PFSK-1 (cell line): ENCODE results near the gene DTX1.

Source experiments
- FOXP2 ChIP-seq: optimal IDR thresholded peaks from 2 replicates; pipeline ENCODE3; 2011; ENCODE audit warnings: borderline replicate concordance, control low read depth, inconsistent platforms; ENCODE audit not compliant: insufficient read depth; ENCODE audit errors: extremely low read length, extremely low read depth
- POLR2AphosphoS5 ChIP-seq: IDR thresholded peaks from 2 replicates; pipeline ENCODE4 v1.6.1; 2012; ENCODE audit warnings: low read depth, mild to moderate bottlenecking, control low read depth, low read length, moderate library complexity
- REST ChIP-seq, 2 experiments: IDR thresholded peaks; 2 replicates each; pipeline versions ENCODE4 v1.6.1 to v1.8.0; 2011 to 2012; ENCODE audit warnings: low read depth in 2 of 2, low read length in 2 of 2, control low read depth in 1 of 2, inconsistent platforms in 1 of 2, mild to moderate bottlenecking in 1 of 2, moderate library complexity in 1 of 2; ENCODE audit not compliant: insufficient read depth in 1 of 2
- SIN3A ChIP-seq: IDR thresholded peaks from 2 replicates; pipeline ENCODE4 v1.6.1; 2012; ENCODE audit warnings: mild to moderate bottlenecking, low read length, moderate library complexity, borderline replicate concordance; ENCODE audit not compliant: insufficient read depth
- TAF1 ChIP-seq: IDR thresholded peaks from 2 replicates; pipeline ENCODE4 v1.6.1; 2012; ENCODE audit warnings: low read length, control low read depth, borderline replicate concordance; ENCODE audit not compliant: insufficient read depth

DTX1 gene

GRCh38 chr12:113019025-113019424 lies 37.5 kb upstream of the DTX1 start:
- no peak for TF ChIP-seq POLR2AphosphoS5
- no peak for TF ChIP-seq TAF1
- TF ChIP-seq REST (IDR thresholded peaks at IDR 0.05; ENCODE audit: insufficient read depth in 1 of 2, low read depth in 2 of 2, low read length in 2 of 2), result no peak
- no peak for TF ChIP-seq FOXP2
- no peak for TF ChIP-seq SIN3A

GRCh38 chr12:113021500-113021899 lies 35.0 kb upstream of the DTX1 start:
- no peak for TF ChIP-seq SIN3A
- no peak for TF ChIP-seq REST (IDR thresholded peaks at IDR 0.05; ENCODE audit: insufficient read depth in 1 of 2, low read depth in 2 of 2, low read length in 2 of 2)
- no peak for TF ChIP-seq POLR2AphosphoS5
- no peak for TF ChIP-seq FOXP2
- no peak for TF ChIP-seq TAF1

- no peak for TF ChIP-seq SIN3A
- TF ChIP-seq POLR2AphosphoS5, result no peak
- TF ChIP-seq TAF1, result no peak
- no peak for TF ChIP-seq FOXP2
Measured at GRCh38 chr12:113022563-113023297, 33.8 kb upstream of the DTX1 start.

GRCh38 chr12:113027726-113028125 lies 28.8 kb upstream of the DTX1 start:
- no peak for TF ChIP-seq POLR2AphosphoS5
- no peak for TF ChIP-seq REST (IDR thresholded peaks at IDR 0.05; ENCODE audit: insufficient read depth in 1 of 2, low read depth in 2 of 2, low read length in 2 of 2)
- TF ChIP-seq TAF1, result no peak
- TF ChIP-seq FOXP2, result no peak
- TF ChIP-seq SIN3A, result no peak

- TF ChIP-seq TAF1 (no peak), FOXP2 (no peak), POLR2AphosphoS5 (no peak), REST (IDR thresholded peaks at IDR 0.05; ENCODE audit: insufficient read depth in 1 of 2, low read depth in 2 of 2, low read length in 2 of 2) (no peak), SIN3A (no peak)
Measured at GRCh38 chr12:113030875-113031525, 25.5 kb upstream of the DTX1 start.
